ENCODE measurements around the gene PITPNB. TPM values are rescaled to one million over a fixed set of nuclear protein-coding genes. Genes with fewer than 3 reads are reported as not detected.

PITPNB gene
- total RNA-seq = 10 to 100 TPM; 28.0 to 48.2 (median 40.3) TPM

GRCh38 chr22:27919222-27919941 lies at the start of gene PITPNB:
Gene PITPNB (minus strand): TSS chr22:27919256. CDS start chr22:27919191, 65 bp downstream.
- H3K9me3 ChIP-seq = no peaks in the 10 kb centered on the region
- H3K4me3 ChIP-seq = peak within 1 kb of the TSS; percentile 62 to 98 (median 88)
- intact Hi-C loops (cut with DNase I; ENCODE audit: low total_unique reads) = no loop called here
- H3K36me3 ChIP-seq = peaks cover 0 to 3% (median 0%) of the 10 kb centered on the region in 4 donors
- peak within 1 kb of the TSS; percentile 93 to 99 (median 95) for H3K27ac ChIP-seq
- H3K4me1 ChIP-seq = peaks cover 20 to 54% (median 46%) of the 10 kb centered on the region in 4 donors
- TF ChIP-seq POLR2A (IDR thresholded peaks at IDR 0.05) (peak; percentile 94), CTCF (IDR thresholded peaks at IDR 0.05) (no peak), EP300 (IDR thresholded peaks at IDR 0.05; ENCODE audit: low read depth) (no peak), POLR2AphosphoS5 (IDR thresholded peaks at IDR 0.05) (peak; percentile 88 to 97 (median 97))
- peak; percentile 99 for DNase-seq
- H3K27me3 ChIP-seq = no peaks in the 10 kb centered on the region
- 1% methylated on average over 58 of the region's 68 CpGs; no CpG with 5 or more reads in 1 of the 2 donors for WGBS, 2 donors (ENCODE audit: low coverage in 1 of 2)
- in situ Hi-C loops (cut with MboI; ENCODE audit: low pct_ligation_motif_present in 1 of 4, low pct_unique_long_range_greater_than_20kb in 1 of 4, low sequenced_read_pairs in 3 of 4) = no loop called here

- 94 to 97% methylated on average over 9 to 15 of the region's 15 CpGs for WGBS, 2 donors (ENCODE audit: low coverage in 1 of 2)
Measured at GRCh38 chr22:27966168-27967064, 47.4 kb upstream of the PITPNB start.

GRCh38 chr22:27962268-27963044 lies 43.4 kb upstream of the PITPNB start:
- DNase-seq = no peak
- no peak overlapping the region for H3K27ac ChIP-seq
- peaks cover 0 to 8% (median 2%) of the 10 kb centered on the region in 4 donors for H3K4me1 ChIP-seq
- H3K9me3 ChIP-seq = no peaks in the 10 kb centered on the region
- H3K36me3 ChIP-seq = no peaks in the 10 kb centered on the region
- no peaks in the 10 kb centered on the region for H3K27me3 ChIP-seq
- in situ Hi-C loops (cut with MboI; ENCODE audit: low pct_ligation_motif_present in 1 of 4, low pct_unique_long_range_greater_than_20kb in 1 of 4, low sequenced_read_pairs in 3 of 4) (no loop called here), intact Hi-C loops (cut with DNase I; ENCODE audit: low total_unique reads) (no loop called here)
- no peak overlapping the region for H3K4me3 ChIP-seq
- 50 to 70% methylated on average over 5 to 9 of the region's 9 CpGs for whole genome bisulfite sequencing, 2 donors (ENCODE audit: low coverage in 1 of 2)
- no peak for TF ChIP-seq CTCF (IDR thresholded peaks at IDR 0.05)
- TF ChIP-seq POLR2A (IDR thresholded peaks at IDR 0.05) = no peak
- no peak for TF ChIP-seq EP300 (IDR thresholded peaks at IDR 0.05; ENCODE audit: low read depth)
- no peak for TF ChIP-seq POLR2AphosphoS5 (IDR thresholded peaks at IDR 0.05)

More at GRCh38 chr22:27966168-27967064, 47.4 kb upstream of the PITPNB start:
- no peak overlapping the region for H3K27ac ChIP-seq
- no peaks in the 10 kb centered on the region for H3K27me3 ChIP-seq
- no peak overlapping the region for H3K4me3 ChIP-seq
- no peaks in the 10 kb centered on the region for H3K36me3 ChIP-seq
- no peak for DNase-seq
- TF ChIP-seq POLR2AphosphoS5 (IDR thresholded peaks at IDR 0.05) (no peak), EP300 (IDR thresholded peaks at IDR 0.05; ENCODE audit: low read depth) (no peak), CTCF (IDR thresholded peaks at IDR 0.05) (no peak), POLR2A (IDR thresholded peaks at IDR 0.05) (no peak)
- peaks cover 0 to 8% (median 2%) of the 10 kb centered on the region in 4 donors for H3K4me1 ChIP-seq
- intact Hi-C loops (cut with DNase I; ENCODE audit: low total_unique reads) (no loop called here), in situ Hi-C loops (cut with MboI; ENCODE audit: low pct_ligation_motif_present in 1 of 4, low pct_unique_long_range_greater_than_20kb in 1 of 4, low sequenced_read_pairs in 3 of 4) (no loop called here)
- H3K9me3 ChIP-seq = peaks cover 8 to 10% of the 10 kb centered on the region in 2 donors
